H4 (cell line): Measurements from ENCODE around the gene CFC1B. TPM values are rescaled to one million over a fixed set of nuclear protein-coding genes. Genes with fewer than 3 reads are reported as not detected.
"Not testable (repeated sequence)": the region's sequence is repeated elsewhere in the genome, so short reads cannot be mapped to it uniquely, and the experiment has no call there.

Source experiments
- DNase-seq: peaks from one replicate; pipeline ENCODE4 v3.0.0-alpha.2; 2015; ENCODE audit warnings: low spot score
- total RNA-seq: library from RNA; depleted of rRNA; stranded (reverse); fragments of >200 nt; shearing (Covaris generic); gene quantifications from 2 replicates; pipeline ENCODE4 v1.2.3, GENCODE V29; 2014; rRNA removed

Gene CFC1B
- not detected in 2 replicates for total RNA-seq

- DNase-seq, result not testable (repeated sequence)
These were observed at the start of gene CFC1B for GRCh38 chr2:130520992-130521391. CFC1B (plus strand) TSS chr2:130521222; CDS start chr2:130521485, 263 bp downstream.

DNA sequence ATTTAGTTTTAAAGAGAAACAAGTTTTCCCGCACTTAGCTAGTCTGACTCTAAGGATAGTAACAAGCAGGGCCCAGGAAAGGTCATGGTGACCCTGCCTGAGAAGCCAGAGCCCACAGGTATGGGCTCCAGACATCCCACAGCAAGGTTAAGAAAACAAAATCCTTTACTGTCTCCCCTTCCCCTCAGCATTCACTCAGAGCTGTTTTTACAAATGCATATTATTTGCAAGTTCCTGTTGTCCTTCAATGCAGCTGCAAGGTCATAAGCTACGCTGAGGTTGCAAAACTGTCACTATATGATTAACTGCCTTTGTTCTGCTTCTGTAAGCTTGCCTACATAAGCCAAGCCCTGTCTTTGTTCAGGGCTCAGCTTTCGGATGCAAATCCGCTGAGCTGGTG, 29.9 kb upstream of the CFC1B start:
- not testable (repeated sequence) for DNase-seq

DNA sequence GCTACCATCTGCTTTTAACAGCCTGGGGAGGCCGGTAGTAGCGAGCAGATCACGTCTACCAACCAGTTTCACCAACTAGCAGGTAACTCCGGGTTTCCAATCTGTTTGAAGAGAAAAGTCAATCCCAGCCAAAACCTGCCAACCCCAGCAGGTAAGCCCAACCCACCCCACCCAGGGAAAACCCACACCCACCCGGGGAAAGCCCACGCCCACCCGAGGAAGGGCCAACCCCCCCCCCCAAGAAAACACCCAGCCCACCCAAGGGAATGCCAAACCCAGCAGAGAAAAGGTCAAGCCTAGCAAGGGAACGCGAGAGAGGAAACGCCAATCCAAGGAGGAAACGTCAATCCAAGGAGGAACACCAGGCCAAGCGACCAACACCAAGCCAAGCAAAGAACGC, 11.8 kb upstream of the CFC1B start, which contains the start of gene POTEI:
POTEI (minus strand) TSS at position 101 of the 400 bp plus-strand sequence; CDS start at position 8, 93 bp downstream.
- DNase-seq, result not testable (repeated sequence)

DNA sequence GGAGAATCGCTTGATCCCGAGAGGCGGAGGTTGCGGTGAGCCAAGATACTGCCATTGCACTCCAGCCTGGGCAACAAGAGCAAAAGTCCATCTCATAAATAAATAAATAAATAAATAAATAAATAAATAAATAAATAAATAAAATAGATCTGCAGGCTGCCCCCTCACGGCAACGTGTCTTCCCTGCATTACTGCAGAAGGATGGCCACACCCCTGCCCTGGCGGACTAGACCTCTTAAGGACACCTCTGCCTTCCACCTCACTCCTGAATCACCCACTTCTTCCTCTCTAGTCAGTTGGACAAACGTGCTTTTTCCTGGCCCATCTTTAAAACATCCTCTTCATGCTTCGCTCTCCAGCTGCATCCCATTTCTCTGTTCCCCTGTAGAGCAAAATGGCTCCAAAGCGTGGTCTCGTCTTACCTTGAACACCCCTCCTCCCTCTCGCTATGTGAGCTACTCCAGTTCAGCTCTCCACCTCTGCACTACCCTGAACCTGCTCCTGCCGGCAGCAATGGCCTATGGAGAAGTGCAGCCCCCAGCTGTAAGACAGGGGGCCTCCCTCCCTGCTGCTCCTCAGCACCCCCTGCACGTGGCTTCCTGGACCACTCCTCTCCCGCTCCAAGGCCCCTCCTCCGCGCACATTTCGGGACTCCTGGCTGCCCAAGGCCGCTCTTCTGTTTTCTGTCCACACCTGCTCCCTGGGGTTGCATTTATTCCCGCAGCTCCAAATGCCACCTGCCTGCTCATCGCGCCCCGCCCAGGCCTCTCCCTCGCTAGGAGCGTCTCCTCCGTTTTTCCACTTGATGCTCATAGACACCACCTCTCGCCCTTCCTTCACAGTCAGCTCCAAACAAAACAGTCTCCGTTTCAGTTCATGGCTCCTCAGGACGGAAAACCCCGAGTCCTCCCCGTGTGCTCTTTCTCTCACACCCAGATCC, 9.9 kb upstream of the CFC1B start:
- not testable (repeated sequence) for DNase-seq

GRCh38 chr2:130511747-130512451, 9.1 kb upstream of the CFC1B start:
- DNase-seq, result not testable (repeated sequence)

- not testable (repeated sequence) for DNase-seq
These were observed 2.4 kb upstream of the CFC1B start for GRCh38 chr2:130518516-130519106.

DNA sequence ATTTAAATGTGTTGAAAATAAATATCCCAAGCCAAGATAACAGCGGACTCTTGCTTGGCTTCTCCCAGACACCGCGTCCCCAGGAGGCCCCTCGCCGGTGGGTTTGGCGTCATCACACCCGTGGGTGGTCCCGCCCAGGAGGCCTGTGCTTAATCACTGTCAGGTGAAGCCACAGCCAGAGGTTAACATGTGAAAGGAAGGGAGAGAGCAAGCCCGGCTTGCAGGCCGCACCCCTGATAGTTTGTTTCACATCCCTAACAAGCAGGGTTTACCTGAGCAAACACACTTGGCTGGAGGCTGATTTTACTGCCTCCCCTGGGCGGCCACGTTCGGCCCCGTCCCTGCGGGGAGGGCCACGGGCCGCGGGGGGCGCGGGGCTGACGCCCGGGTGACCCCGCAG, 1.4 kb downstream of the CFC1B start:
- DNase-seq, result not testable (repeated sequence)

GRCh38 chr2:130527365-130527967, 6.4 kb downstream of the CFC1B start:
- not testable (repeated sequence) for DNase-seq

GRCh38 chr2:130529545-130529944, 8.5 kb downstream of the CFC1B start:
- not testable (repeated sequence) for DNase-seq

- not testable (repeated sequence) for DNase-seq
These were observed 9.2 kb downstream of the CFC1B start for GRCh38 chr2:130530212-130530611.

DNA sequence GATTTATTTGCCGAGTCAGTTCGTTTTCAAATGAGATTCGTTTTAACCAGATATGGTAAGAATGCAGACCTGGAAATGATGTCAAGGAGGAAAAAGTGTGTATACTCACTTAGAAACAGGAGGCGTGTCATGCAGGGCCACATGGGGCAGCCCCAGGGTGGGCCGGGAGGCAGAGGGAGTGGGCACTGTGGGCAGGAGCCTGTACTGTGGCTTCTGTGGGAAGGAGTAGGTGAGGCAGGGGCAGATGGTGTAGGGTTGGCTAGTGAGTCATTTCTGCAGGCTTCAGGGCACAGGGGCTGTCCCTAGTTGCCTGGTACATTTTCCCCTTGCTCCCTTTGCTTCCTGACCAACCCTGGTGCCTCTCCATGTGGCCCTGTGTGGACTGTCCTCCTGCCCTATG, 10.2 kb downstream of the CFC1B start:
- not testable (repeated sequence) for DNase-seq

- DNase-seq, result not testable (repeated sequence)
These were observed 10.7 kb downstream of the CFC1B start for GRCh38 chr2:130531672-130532071.

DNA sequence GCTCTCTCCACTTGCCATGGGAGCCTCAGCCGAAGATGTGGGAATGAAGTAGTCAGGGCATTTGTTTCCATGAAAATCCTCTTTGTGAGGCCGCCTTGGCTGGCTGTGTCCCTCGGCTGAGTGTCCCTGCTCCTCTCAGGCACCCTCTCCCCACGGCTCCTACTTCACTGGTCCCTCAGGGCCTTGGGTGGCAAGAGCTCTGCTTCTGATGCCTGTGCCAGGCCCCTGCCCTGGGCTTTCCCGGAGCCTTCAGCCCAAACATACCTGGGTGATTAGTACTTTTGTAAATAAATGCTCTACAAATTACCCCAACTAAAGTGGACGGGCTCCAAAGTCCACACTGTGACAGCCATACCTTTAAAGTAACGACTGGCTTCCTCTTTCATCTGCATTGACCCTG, 15.6 kb downstream of the CFC1B start:
- not testable (repeated sequence) for DNase-seq

GRCh38 chr2:130538271-130538670, 17.2 kb downstream of the CFC1B start:
- DNase-seq, result not testable (repeated sequence)

DNA sequence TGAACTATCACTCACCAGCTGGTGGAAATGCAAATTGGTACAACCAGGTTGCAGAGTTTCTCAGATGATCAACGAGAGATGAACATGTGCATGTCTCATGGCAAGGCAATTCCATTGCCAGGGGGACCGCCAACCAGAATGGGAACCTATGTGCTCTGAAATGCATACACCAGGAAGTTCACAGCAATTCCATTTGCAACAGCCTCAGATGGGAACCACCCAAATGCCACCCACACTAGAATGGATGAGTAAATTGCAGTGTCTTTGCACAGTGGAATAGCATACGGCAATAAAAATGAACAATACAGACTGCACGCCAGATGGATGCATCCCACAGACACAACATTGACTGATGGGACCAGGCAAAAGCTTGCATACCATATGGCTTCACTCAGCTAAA, 21.8 kb downstream of the CFC1B start:
- DNase-seq, result not testable (repeated sequence)

- not testable (repeated sequence) for DNase-seq
These were observed 22.9 kb downstream of the CFC1B start for GRCh38 chr2:130543785-130544528.

DNA sequence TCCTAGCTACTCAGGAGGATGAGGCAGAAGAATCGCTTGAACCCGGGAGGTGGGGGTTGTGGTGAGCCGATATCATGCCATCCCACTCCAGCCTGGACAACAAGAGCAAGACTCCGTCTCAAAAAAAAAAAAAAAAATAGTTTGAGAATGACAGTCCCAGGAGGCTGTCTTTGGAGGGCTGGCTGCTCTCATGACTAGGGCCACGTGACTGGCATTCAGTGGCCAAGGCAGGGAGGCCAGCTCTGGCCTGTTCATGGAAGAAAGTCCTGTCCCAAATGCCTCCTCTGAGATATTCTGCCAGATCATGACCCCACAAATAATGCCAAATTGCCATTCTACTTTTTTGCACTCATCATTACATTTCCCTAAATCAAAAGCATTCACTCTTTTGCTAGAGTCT, 24.0 kb downstream of the CFC1B start:
- not testable (repeated sequence) for DNase-seq

GRCh38 chr2:130548418-130548817, 27.4 kb downstream of the CFC1B start:
- DNase-seq, result not testable (repeated sequence)

DNA sequence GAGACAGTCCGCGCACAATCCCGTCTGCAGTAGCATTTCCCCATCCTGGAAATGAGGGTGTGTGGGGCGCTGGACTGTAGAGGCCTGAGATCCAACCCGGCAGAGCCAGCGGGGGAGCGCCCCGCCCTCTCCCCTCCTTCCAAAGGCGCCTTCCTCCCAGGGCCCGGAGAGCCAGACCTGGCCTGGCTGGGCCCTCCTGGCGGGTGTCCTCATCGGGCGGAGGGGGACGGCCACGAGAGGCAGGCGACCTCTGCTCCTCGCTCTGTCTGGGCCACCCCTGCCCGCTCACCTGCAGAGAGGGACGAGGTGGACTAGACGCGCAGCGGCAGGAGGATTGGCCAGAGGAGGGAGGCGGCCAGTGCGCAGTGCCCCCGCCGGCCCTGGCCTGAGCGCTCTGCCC, 28.5 kb downstream of the CFC1B start:
- not testable (repeated sequence) for DNase-seq

DNA sequence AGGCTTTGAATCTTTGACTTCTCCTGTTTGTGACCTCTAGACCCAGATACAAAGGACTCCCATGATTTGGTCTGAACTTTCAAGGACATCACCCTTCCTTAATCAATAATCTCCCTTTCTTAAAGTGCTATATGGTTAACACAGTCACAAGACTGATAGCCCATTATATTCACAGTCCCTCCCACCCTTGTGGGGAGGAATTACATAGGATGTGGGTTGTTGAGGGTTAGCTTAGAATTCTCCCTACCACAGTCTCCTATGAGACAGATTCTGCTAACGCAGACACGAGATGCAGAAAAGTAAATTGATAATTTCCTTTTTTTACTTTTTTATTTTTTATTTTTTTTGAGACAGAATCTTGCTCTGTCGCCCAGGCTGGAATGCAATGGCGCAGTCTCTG, 33.2 kb downstream of the CFC1B start:
- not testable (repeated sequence) for DNase-seq

DNA sequence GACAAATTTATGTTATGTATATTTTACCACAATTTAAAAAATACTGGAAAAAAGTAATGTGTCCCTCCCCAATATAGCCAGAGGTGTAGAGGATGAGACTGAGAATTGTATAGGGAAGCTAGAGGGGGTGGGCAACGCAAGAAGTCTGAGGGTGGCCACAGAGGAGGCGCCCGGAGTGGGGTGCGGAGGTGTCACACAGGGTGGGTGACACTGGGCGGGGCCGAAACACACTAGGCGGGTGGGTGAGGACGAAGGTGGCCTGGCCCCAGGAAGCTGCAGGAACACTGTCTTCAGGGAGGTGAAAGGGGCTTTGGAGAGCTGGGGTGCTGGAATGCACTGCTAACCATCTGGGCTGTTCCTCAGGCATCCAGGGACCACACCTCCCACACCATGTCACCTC, 35.4 kb downstream of the CFC1B start:
- not testable (repeated sequence) for DNase-seq
